CD4-positive, alpha-beta T cell (primary cell): Measurements from ENCODE around the gene WDR31. TPM values are rescaled to one million over a fixed set of nuclear protein-coding genes. Genes with fewer than 3 reads are reported as not detected.

Source experiments
- ATAC-seq: fragments of 200-7000 bp; cut with Tn5 transposase; one replicate; pipeline ENCODE4 v1.10.0; 2022; ENCODE audit warnings: mild to moderate bottlenecking; ENCODE audit not compliant: poor library complexity
- CTCF ChIA-PET: fragments of 350-600 bp; sonication (Branson Sonifier 250); formaldehyde crosslinking; loops from one replicate; lab custom pipeline; 2021; ENCODE audit warnings: antibody characterized with exemption, inconsistent platforms; lab: Charles Lee
- POLR2A ChIA-PET: fragments of 350-600 bp; sonication (Branson Sonifier 250); formaldehyde crosslinking; loops from one replicate; lab custom pipeline; 2021; ENCODE audit warnings: antibody characterized with exemption, inconsistent platforms; lab: Charles Lee
- DNase-seq, 14 experiments: peaks; one replicate each; pipeline ENCODE4 v3.0.0-alpha.2; 2013 to 2020; ENCODE audit warnings: mixed read lengths in 2 of 14
- H3K27ac ChIP-seq, 2 donors: one replicate each; pipeline versions ENCODE4 v1.5.1 to v1.7.0; 2013; ENCODE audit warnings: low read length in 2 of 2, low read depth in 1 of 2, mild to moderate bottlenecking in 1 of 2
- H3K27me3 ChIP-seq, 2 experiments: 1 replicate in 1 of 2; 2 replicates in 1 of 2; pipeline versions ENCODE4 v1.6.1 to v1.7.0; 2013; ENCODE audit warnings: low read length in 2 of 2, control low read depth in 1 of 2, mild to moderate bottlenecking in 1 of 2, moderate library complexity in 1 of 2; ENCODE audit not compliant: insufficient read depth in 2 of 2, control insufficient read depth in 1 of 2
- H3K36me3 ChIP-seq: one replicate; pipeline ENCODE4 v1.6.1; 2013; ENCODE audit warnings: low read length, control low read depth; ENCODE audit not compliant: insufficient read depth
- H3K4me1 ChIP-seq: one replicate; pipeline ENCODE4 v1.6.1; 2013; ENCODE audit warnings: low read length, control low read depth; ENCODE audit not compliant: insufficient read depth
- H3K4me3 ChIP-seq: one replicate; pipeline ENCODE4 v1.5.1; 2013; ENCODE audit warnings: mild to moderate bottlenecking, low read length, moderate library complexity
- H3K9me3 ChIP-seq, 2 experiments: 1 replicate in 1 of 2; 2 replicates in 1 of 2; pipeline versions ENCODE4 v1.6.1 to v1.7.0; 2013; ENCODE audit warnings: low read length in 2 of 2, mild to moderate bottlenecking in 2 of 2, control low read depth in 1 of 2, moderate library complexity in 1 of 2; ENCODE audit not compliant: control insufficient read depth in 1 of 2, insufficient read depth in 1 of 2
- H3K27ac Mint-ChIP-seq: one replicate; pipeline ENCODE4 v1.8.0; 2020; ENCODE audit warnings: mixed read lengths
- H3K27me3 Mint-ChIP-seq: one replicate; pipeline ENCODE4 v1.8.0; 2021; ENCODE audit warnings: mixed read lengths
- H3K36me3 Mint-ChIP-seq: one replicate; pipeline ENCODE4 v1.8.0; 2021; ENCODE audit warnings: low read depth, mixed read lengths
- H3K4me1 Mint-ChIP-seq: one replicate; pipeline ENCODE4 v1.8.0; 2021; ENCODE audit warnings: low read depth, mixed read lengths
- H3K4me3 Mint-ChIP-seq: one replicate; pipeline ENCODE4 v1.8.0; 2020; ENCODE audit warnings: mild to moderate bottlenecking, mixed read lengths
- H3K9me3 Mint-ChIP-seq: one replicate; pipeline ENCODE4 v1.8.0; 2020; ENCODE audit warnings: mixed read lengths
- CTCF ChIP-seq: fragments of 200-600 bp; IDR thresholded peaks from one replicate; pipeline ENCODE4 v1.8.0; 2022; ENCODE audit warnings: antibody characterized with exemption, mild to moderate bottlenecking
- intact Hi-C, 2 experiments: fragments of 100-400 bp; cut with DNase I in 1 of 2; cut with micrococcal nuclease in 1 of 2; formaldehyde crosslinking; loops; one replicate each; pipeline versions ENCODE4 v1.15.1 to v1.9.0; 2023 to 2025; cut with DNase I, micrococcal nuclease
- total RNA-seq, 174 experiments: library from RNA in 2 of 174; stranded (reverse) in 2 of 174; gene quantifications; one replicate each; pipeline ENCODE4 v1.2.3 and lab custom pipeline; 2021 to 2026

Gene WDR31
- total RNA-seq, 2 experiments from 2014 or later: 0.14 to 0.22 TPM

- peak within 1 kb of the TSS; percentile 77 for H3K4me3 ChIP-seq
- H3K27me3 ChIP-seq: no peaks in the 10 kb centered on the region
- no peaks in the 10 kb centered on the region for H3K9me3 ChIP-seq
- H3K27ac ChIP-seq: peak within 1 kb of the TSS; percentile 93 to 94
- ChIA-PET CTCF (interaction anchor here (0.7 to 2.4 kb wide), 12 partner anchors 53 to 382 kb away, joined by 3 to 21 read pairs (median 4); partner anchors contain the start of genes ALAD, C9orf43, POLE3 and SLC31A1), POLR2A (interaction anchor here (0.7 to 2.6 kb wide), 14 partner anchors 10 to 306 kb away, joined by 3 to 29 read pairs (median 4); partner anchors contain the start of genes ALAD, C9orf43, FKBP15 and HDHD3)
- no peaks in the 10 kb centered on the region for H3K9me3 Mint-ChIP-seq
- H3K27me3 Mint-ChIP-seq: no peaks in the 10 kb centered on the region
- DNase-seq: peak; percentile 88 to 98 (median 93)
- H3K27ac Mint-ChIP-seq: no peak within 1 kb of the TSS
- TF ChIP-seq CTCF: no peak
- peaks cover 61% of the 10 kb centered on the region for H3K36me3 ChIP-seq
- H3K4me1 Mint-ChIP-seq: peaks cover 24% of the 10 kb centered on the region
- peak; percentile 91 for ATAC-seq
- intact Hi-C loops: loop anchor here (1.0 to 10.0 kb wide), 11 partner anchors 53 to 1643 kb away; partner anchors contain the start of genes ALAD (in 1 of the 2), DNAJC25 (in 1 of the 2), FKBP15 (in 1 of the 2) and HDHD3 (in 1 of the 2)
- H3K4me1 ChIP-seq: peaks cover 6% of the 10 kb centered on the region
- no peak within 1 kb of the TSS for H3K4me3 Mint-ChIP-seq
- H3K36me3 Mint-ChIP-seq: peaks cover 55% of the 10 kb centered on the region
Measured at GRCh38 chr9:113275157-113276131, 64.6 kb downstream of the WDR31 start, which contains the start of the genes CDC26 and PRPF4. TSS of gene CDC26 (minus strand) at chr9:113275572. CDS start at chr9:113272507, 3,065 bp downstream. TSS of gene PRPF4 (plus strand) at chr9:113275658. CDS start at chr9:113275744, 86 bp downstream.

GRCh38 chr9:113274474-113275156 is 65.5 kb downstream of the WDR31 start:
- POLR2A ChIA-PET: interaction anchor here (0.7 to 2.6 kb wide), 14 partner anchors 9 to 307 kb away, joined by 3 to 29 read pairs (median 4); partner anchors contain the start of genes ALAD, C9orf43, FKBP15 and HDHD3
- peak in 5 of 14 experiments; percentile 1 to 79 (median 77) for DNase-seq
- peaks cover 55% of the 10 kb centered on the region for H3K36me3 Mint-ChIP-seq
- no peaks in the 10 kb centered on the region for H3K27me3 Mint-ChIP-seq
- CTCF ChIA-PET: interaction anchor here (0.7 to 2.4 kb wide), 15 partner anchors 52 to 383 kb away, joined by 3 to 21 read pairs (median 4); partner anchors contain the start of genes ALAD, C9orf43, POLE3 and SLC31A1
- H3K27ac Mint-ChIP-seq: no peak overlapping the region
- H3K9me3 ChIP-seq: no peaks in the 10 kb centered on the region
- H3K4me1 Mint-ChIP-seq: peaks cover 24% of the 10 kb centered on the region
- ATAC-seq: peak; percentile 23
- H3K4me1 ChIP-seq: peaks cover 6% of the 10 kb centered on the region
- no peaks in the 10 kb centered on the region for H3K9me3 Mint-ChIP-seq
- H3K4me3 ChIP-seq: peak overlapping the region; percentile 77
- peaks cover 61% of the 10 kb centered on the region for H3K36me3 ChIP-seq
- TF ChIP-seq CTCF: peak; percentile 86
- intact Hi-C loops: loop anchor here (1.0 to 10.0 kb wide), 13 partner anchors 52 to 1642 kb away; partner anchors contain the start of genes ALAD (in 1 of the 2), DNAJC25 (in 1 of the 2), FKBP15 (in 1 of the 2) and HDHD3 (in 1 of the 2)
- no peaks in the 10 kb centered on the region for H3K27me3 ChIP-seq
- H3K27ac ChIP-seq: peak overlapping the region; percentile 93 to 94
- no peak overlapping the region for H3K4me3 Mint-ChIP-seq
